HG03064 (cell line): Measurements from ENCODE around the gene VPS26A.

ENCODE experiments used
- ATAC-seq: cut with Tn5 transposase; IDR thresholded peaks from one replicate; pipeline ENCODE4 v1.9.1; 2021; ENCODE audit warnings: low read depth; ENCODE audit not compliant: unreplicated experiment

VPS26A gene

GRCh38 chr10:69123747-69124562, at the start of gene VPS26A:
VPS26A (plus strand) TSS chr10:69124178; CDS start chr10:69124278, 100 bp downstream.
- ATAC-seq = peak; percentile 82

- ATAC-seq = no peak
Observed at GRCh38 chr10:69074532-69074931, 49.4 kb upstream of the VPS26A start.

- no peak for ATAC-seq
Observed at GRCh38 chr10:69075431-69075830, 48.5 kb upstream of the VPS26A start.

GRCh38 chr10:69078311-69078710, 45.7 kb upstream of the VPS26A start:
- no peak for ATAC-seq

- ATAC-seq = no peak
Observed at GRCh38 chr10:69080226-69080625, 43.8 kb upstream of the VPS26A start.

GRCh38 chr10:69086001-69086509, 37.9 kb upstream of the VPS26A start:
- no peak for ATAC-seq

GRCh38 chr10:69087590-69088470, 36.1 kb upstream of the VPS26A start, which contains the start of gene SRGN:
SRGN (plus strand) TSS chr10:69088103; CDS start chr10:69088158, 55 bp downstream.
- ATAC-seq = peak; percentile 46

GRCh38 chr10:69088471-69088769, 35.6 kb upstream of the VPS26A start:
- no peak for ATAC-seq

GRCh38 chr10:69088801-69089501, 35.0 kb upstream of the VPS26A start:
- ATAC-seq = no peak

GRCh38 chr10:69089638-69090599, 34.1 kb upstream of the VPS26A start:
- peak; percentile 45 for ATAC-seq

GRCh38 chr10:69090685-69091084, 33.3 kb upstream of the VPS26A start:
- ATAC-seq = no peak

- no peak for ATAC-seq
Observed at GRCh38 chr10:69091143-69091651, 32.8 kb upstream of the VPS26A start.

- no peak for ATAC-seq
Observed at GRCh38 chr10:69092959-69093850, 30.8 kb upstream of the VPS26A start.

GRCh38 chr10:69093933-69094332, 30.0 kb upstream of the VPS26A start:
- no peak for ATAC-seq

- ATAC-seq = no peak
Observed at GRCh38 chr10:69096045-69096444, 27.9 kb upstream of the VPS26A start.

GRCh38 chr10:69097729-69098128, 26.2 kb upstream of the VPS26A start:
- no peak for ATAC-seq

GRCh38 chr10:69100136-69100872, 23.7 kb upstream of the VPS26A start:
- no peak for ATAC-seq
